Esophagus squamous epithelium (tissue), 4 donors: ENCODE data around the gene DLGAP1.

Source experiments
- POLR2A ChIP-seq, 4 donors: fragments of 450-650 bp; IDR thresholded peaks; one replicate each; pipeline ENCODE4 v1.6.1; 2017; ENCODE audit warnings: antibody characterized with exemption in 4 of 4, mild to moderate bottlenecking in 4 of 4, moderate library complexity in 3 of 4
- TF ChIP-seq, protein P1 (sequence below), 6 experiments: fragments of 450-650 bp in 4 of 6; fragments of 200-600 bp in 2 of 6; sonication (generic) in 2 of 6; IDR thresholded peaks; one replicate each; pipeline ENCODE4 v1.5.1; 2016 to 2019; ENCODE audit warnings: antibody characterized with exemption in 6 of 6, mild to moderate bottlenecking in 4 of 6, moderate library complexity in 4 of 6

DNA sequence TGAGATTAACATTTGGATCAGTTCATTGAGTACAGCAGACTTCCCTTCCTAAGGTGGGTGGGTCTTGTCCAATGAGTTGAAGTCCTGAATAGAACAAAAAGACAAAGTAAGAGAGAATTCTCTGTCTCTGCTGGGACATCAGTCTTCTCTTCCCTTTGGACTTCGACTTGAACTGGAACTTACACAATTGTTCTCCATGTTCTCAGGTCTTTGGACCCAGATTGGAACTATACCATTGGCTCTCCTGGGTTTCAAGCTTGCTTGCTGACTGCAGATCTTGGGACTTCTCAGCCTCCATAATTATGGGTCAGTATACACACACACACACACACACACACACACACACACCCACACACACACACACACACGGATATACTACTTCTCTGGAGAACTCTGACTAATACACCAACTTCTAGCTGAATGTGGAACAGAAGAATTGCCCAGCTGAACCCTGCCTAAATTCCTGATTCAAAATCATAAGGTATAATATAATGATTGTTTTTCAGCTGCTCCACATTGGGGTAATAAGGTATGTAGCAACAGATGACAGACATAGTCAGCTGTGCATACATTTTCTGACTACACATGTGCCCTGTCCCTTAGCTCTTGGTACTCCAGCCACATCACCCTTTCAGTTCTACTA is 791.1 kb downstream of the DLGAP1 start:
- no peak for TF ChIP-seq POLR2A (IDR thresholded peaks at IDR 0.05)
- TF ChIP-seq, protein P1, sequence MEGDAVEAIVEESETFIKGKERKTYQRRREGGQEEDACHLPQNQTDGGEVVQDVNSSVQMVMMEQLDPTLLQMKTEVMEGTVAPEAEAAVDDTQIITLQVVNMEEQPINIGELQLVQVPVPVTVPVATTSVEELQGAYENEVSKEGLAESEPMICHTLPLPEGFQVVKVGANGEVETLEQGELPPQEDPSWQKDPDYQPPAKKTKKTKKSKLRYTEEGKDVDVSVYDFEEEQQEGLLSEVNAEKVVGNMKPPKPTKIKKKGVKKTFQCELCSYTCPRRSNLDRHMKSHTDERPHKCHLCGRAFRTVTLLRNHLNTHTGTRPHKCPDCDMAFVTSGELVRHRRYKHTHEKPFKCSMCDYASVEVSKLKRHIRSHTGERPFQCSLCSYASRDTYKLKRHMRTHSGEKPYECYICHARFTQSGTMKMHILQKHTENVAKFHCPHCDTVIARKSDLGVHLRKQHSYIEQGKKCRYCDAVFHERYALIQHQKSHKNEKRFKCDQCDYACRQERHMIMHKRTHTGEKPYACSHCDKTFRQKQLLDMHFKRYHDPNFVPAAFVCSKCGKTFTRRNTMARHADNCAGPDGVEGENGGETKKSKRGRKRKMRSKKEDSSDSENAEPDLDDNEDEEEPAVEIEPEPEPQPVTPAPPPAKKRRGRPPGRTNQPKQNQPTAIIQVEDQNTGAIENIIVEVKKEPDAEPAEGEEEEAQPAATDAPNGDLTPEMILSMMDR (IDR thresholded peaks at IDR 0.05), result no peak
